Measurements from ENCODE around the gene ASPSCR1. TPM values are rescaled to one million over a fixed set of nuclear protein-coding genes. Genes with fewer than 3 reads are reported as not detected.

Gene ASPSCR1
- total RNA-seq, 2 donors from 2014 or later, result 20.6 to 41.3 TPM

- peak; percentile 92 for TF ChIP-seq CTCF (IDR thresholded peaks at IDR 0.05)
- peak; percentile 56 for ATAC-seq (ENCODE audit: insufficient number of reproducible peaks, low FRiP score, low read depth)
- no peaks in the 10 kb centered on the region for H3K27me3 ChIP-seq (replicated peaks; ENCODE audit: insufficient read depth)
- no peak for DNase-seq (ENCODE audit: low spot score)
- H3K9me3 ChIP-seq, result no peaks in the 10 kb centered on the region
- no peaks in the 10 kb centered on the region for H3K36me3 ChIP-seq
- no peak overlapping the region for H3K27ac ChIP-seq
- peak overlapping the region; percentile 74 for H3K4me3 ChIP-seq
- peaks cover 8 to 16% of the 10 kb centered on the region in 2 donors for H3K4me1 ChIP-seq (ENCODE audit: control insufficient read depth in 1 of 2, low read depth in 2 of 2)
Observed at GRCh38 chr17:82030470-82031302, 53.3 kb downstream of the ASPSCR1 start.

GRCh38 chr17:82031303-82031884, 54.0 kb downstream of the ASPSCR1 start, which contains the start of gene RAC3:
Gene RAC3 (plus strand): TSS chr17:82031678. CDS start chr17:82031762, 84 bp downstream.
- Histone ChIP-seq H3K4me3 (peak within 1 kb of the TSS; percentile 74), H3K36me3 (no peaks in the 10 kb centered on the region), H3K27me3 (replicated peaks; ENCODE audit: insufficient read depth) (no peaks in the 10 kb centered on the region), H3K27ac (no peak within 1 kb of the TSS), H3K9me3 (no peaks in the 10 kb centered on the region), H3K4me1 (ENCODE audit: control insufficient read depth in 1 of 2, low read depth in 2 of 2) (peaks cover 8 to 23% of the 10 kb centered on the region in 2 donors)
- no peak for TF ChIP-seq CTCF (IDR thresholded peaks at IDR 0.05)
- no peak for ATAC-seq (ENCODE audit: insufficient number of reproducible peaks, low FRiP score, low read depth)
- DNase-seq (ENCODE audit: low spot score), result no peak

- no peak for ATAC-seq (ENCODE audit: insufficient number of reproducible peaks, low FRiP score, low read depth)
- DNase-seq (ENCODE audit: low spot score), result no peak
- Histone ChIP-seq H3K27me3 (replicated peaks; ENCODE audit: insufficient read depth) (no peaks in the 10 kb centered on the region), H3K9me3 (no peaks in the 10 kb centered on the region), H3K36me3 (no peaks in the 10 kb centered on the region), H3K27ac (no peak overlapping the region), H3K4me1 (ENCODE audit: control insufficient read depth in 1 of 2, low read depth in 2 of 2) (peaks cover 13 to 30% of the 10 kb centered on the region in 2 donors), H3K4me3 (peak overlapping the region; percentile 42)
- TF ChIP-seq CTCF (IDR thresholded peaks at IDR 0.05), result no peak
Observed at GRCh38 chr17:82031885-82032627, 54.6 kb downstream of the ASPSCR1 start.

GRCh38 chr17:82033359-82034085, 56.1 kb downstream of the ASPSCR1 start:
- ATAC-seq (ENCODE audit: insufficient number of reproducible peaks, low FRiP score, low read depth) (no peak), DNase-seq (ENCODE audit: low spot score) (no peak)
- H3K36me3 ChIP-seq, result no peaks in the 10 kb centered on the region
- no peak for TF ChIP-seq CTCF (IDR thresholded peaks at IDR 0.05)
- H3K27me3 ChIP-seq (replicated peaks; ENCODE audit: insufficient read depth), result no peaks in the 10 kb centered on the region
- no peak overlapping the region for H3K27ac ChIP-seq
- peaks cover 13 to 35% of the 10 kb centered on the region in 2 donors for H3K4me1 ChIP-seq (ENCODE audit: control insufficient read depth in 1 of 2, low read depth in 2 of 2)
- no peaks in the 10 kb centered on the region for H3K9me3 ChIP-seq
- no peak overlapping the region for H3K4me3 ChIP-seq

All from thoracic aorta (tissue), 2 donors.